HCT116 (cell line): Measurements from ENCODE around the gene CRIP2. TPM values are rescaled to one million over a fixed set of nuclear protein-coding genes. Genes with fewer than 3 reads are reported as not detected.

Source experiments
- ATAC-seq: fragments of 200-7000 bp; cut with Tn5 transposase; 2 replicates; pipeline ENCODE4 v1.9.1; 2020; ENCODE audit warnings: mild to moderate bottlenecking, moderate library complexity
- BruUV-seq: library from RNA; stranded (reverse); fragments of 400-500 nt; replicated peaks from 2 replicates; lab custom pipeline; 2021; lab: Mats Ljungman, UMichigan
- CTCF ChIA-PET: fragments of 300-600 bp; sonication (Branson Sonifier 250); formaldehyde crosslinking; loops from one replicate; lab custom pipeline; 2021; ENCODE audit warnings: antibody characterized with exemption; lab: Charles Lee
- POLR2A ChIA-PET: fragments of 300-600, 350-600 bp; sonication (Branson Sonifier 250); formaldehyde crosslinking; loops from one replicate; lab custom pipeline; 2021; ENCODE audit warnings: antibody characterized with exemption; lab: Charles Lee
- RAD21 ChIA-PET, 2 experiments: fragments of 300-600 bp; sonication (Branson Sonifier 250); formaldehyde crosslinking; loops; one replicate each; lab custom pipeline; 2023; ENCODE audit warnings: low total read pairs in 2 of 2; ENCODE audit not compliant: uncharacterized antibody in 2 of 2, unreplicated experiment in 2 of 2, low non-redundant PET in 1 of 2; lab: Charles Lee
- DNase-seq: peaks from one replicate; pipeline ENCODE4 v3.0.0-alpha.2; 2010; ENCODE audit warnings: low read depth, low spot score
- H2AFZ ChIP-seq: fragments of 200-600 bp; shearing (Covaris generic), sonication (generic); 2 replicates; pipeline ENCODE4 v1.6.1; 2017; ENCODE audit warnings: low read depth, mixed run types, mixed read lengths, antibody characterized with exemption, low read length; ENCODE audit not compliant: poor library complexity, severe bottlenecking
- H3K27ac ChIP-seq: 2 replicates; pipeline ENCODE4 v1.5.1; 2012; ENCODE audit warnings: low read depth, low read length
- H3K27me3 ChIP-seq: fragments of 200-600 bp; sonication (generic); 2 replicates; pipeline ENCODE4 v1.6.1; 2016; ENCODE audit warnings: mixed run types, low read length, mixed read lengths; ENCODE audit not compliant: insufficient read depth
- H3K36me3 ChIP-seq, 2 experiments: fragments of 200-500 bp in 1 of 2; fragments of 200-600 bp in 1 of 2; sonication (Bioruptor generic) in 1 of 2; sonication (generic) in 1 of 2; 2 replicates each; pipeline versions ENCODE4 v1.5.1 to v1.6.1; 2014 to 2016; ENCODE audit warnings: low read length in 2 of 2, inconsistent platforms in 1 of 2, mixed read lengths in 1 of 2, mixed run types in 1 of 2; ENCODE audit not compliant: insufficient read depth in 2 of 2, control insufficient read depth in 1 of 2
- H3K4me1 ChIP-seq, 2 experiments: fragments of 200-600 bp in 1 of 2; sonication (generic) in 1 of 2; 2 replicates each; pipeline versions ENCODE4 v1.5.1 to v1.6.1; 2012 to 2017; ENCODE audit warnings: low read length in 2 of 2, inconsistent platforms in 1 of 2, mild to moderate bottlenecking in 1 of 2, mixed read lengths in 1 of 2, mixed run types in 1 of 2, moderate library complexity in 1 of 2; ENCODE audit not compliant: insufficient read depth in 2 of 2, control insufficient read depth in 1 of 2
- H3K4me2 ChIP-seq: fragments of 200-600 bp; sonication (generic); 2 replicates; pipeline ENCODE4 v1.6.1; 2017; ENCODE audit warnings: mixed run types, low read length, mixed read lengths
- H3K4me3 ChIP-seq, 2 experiments: fragments of 200-600 bp in 1 of 2; sonication (generic) in 1 of 2; replicated peaks in 1 of 2; 2 replicates each; pipeline ENCODE4 v1.5.1; 2011 to 2016; ENCODE audit warnings: low read length in 2 of 2, control low read depth in 1 of 2, low read depth in 1 of 2, mild to moderate bottlenecking in 1 of 2, mixed read lengths in 1 of 2, mixed run types in 1 of 2
- H3K79me2 ChIP-seq: fragments of 200-600 bp; sonication (generic); 2 replicates; pipeline ENCODE4 v1.6.1; 2017; ENCODE audit warnings: mild to moderate bottlenecking, mixed run types, low read length, moderate library complexity, mixed read lengths; ENCODE audit not compliant: insufficient read depth
- H3K9ac ChIP-seq: fragments of 200-600 bp; sonication (generic); 2 replicates; pipeline ENCODE4 v1.6.1; 2016; ENCODE audit warnings: low read length, mixed read lengths
- H3K9me2 ChIP-seq: fragments of 200-600 bp; sonication (generic), shearing (Covaris generic); 2 replicates; pipeline ENCODE4 v1.6.1; 2017; ENCODE audit warnings: mixed run types, mild to moderate bottlenecking, moderate library complexity; ENCODE audit not compliant: insufficient read depth
- H3K9me3 ChIP-seq, 2 experiments: fragments of 200-500 bp in 1 of 2; fragments of 200-600 bp in 1 of 2; sonication (Bioruptor generic) in 1 of 2; sonication (generic) in 1 of 2; 2 replicates each; pipeline ENCODE4 v1.6.1; 2014 to 2017; ENCODE audit warnings: low read length in 2 of 2, mixed read lengths in 2 of 2, inconsistent platforms in 1 of 2, low read depth in 1 of 2, mild to moderate bottlenecking in 1 of 2, mixed run types in 1 of 2, moderate library complexity in 1 of 2; ENCODE audit not compliant: control insufficient read depth in 1 of 2, insufficient read depth in 1 of 2
- H4K20me1 ChIP-seq: fragments of 200-600 bp; sonication (generic), shearing (Covaris generic); 2 replicates; pipeline ENCODE4 v1.6.1; 2017; ENCODE audit warnings: mixed run types, mild to moderate bottlenecking, moderate library complexity; ENCODE audit not compliant: insufficient read depth
- CBX3 ChIP-seq: IDR thresholded peaks from 2 replicates; pipeline ENCODE4 v1.6.1; 2012; ENCODE audit warnings: low read depth
- EGR1 ChIP-seq: IDR thresholded peaks from 2 replicates; pipeline ENCODE4 v1.6.1; 2012; ENCODE audit warnings: low read depth
- EZH2 ChIP-seq: fragments of 200-600 bp; sonication (generic); IDR thresholded peaks from 2 replicates; pipeline ENCODE4 v1.6.1; 2017; ENCODE audit warnings: antibody characterized with exemption, mixed run types
- POLR2A ChIP-seq: IDR thresholded peaks from 2 replicates; pipeline ENCODE4 v1.7.0; 2011; ENCODE audit warnings: borderline replicate concordance; ENCODE audit not compliant: insufficient read depth, insufficient read length; ENCODE audit errors: extremely low read depth
- POLR2AphosphoS5 ChIP-seq: IDR thresholded peaks from 2 replicates; pipeline ENCODE4 v1.6.1; 2011; ENCODE audit warnings: mild to moderate bottlenecking, low read depth, low read length, moderate library complexity
- RAD21 ChIP-seq: IDR thresholded peaks from 2 replicates; pipeline ENCODE4 v1.6.1; 2012; ENCODE audit warnings: low read depth, mild to moderate bottlenecking
- SIN3A ChIP-seq: IDR thresholded peaks from 2 replicates; pipeline ENCODE4 v1.6.1; 2012; ENCODE audit warnings: low read depth
- SP1 ChIP-seq: IDR thresholded peaks from 2 replicates; pipeline ENCODE4 v1.6.1; 2012; ENCODE audit warnings: low read depth
- SRF ChIP-seq: IDR thresholded peaks from 2 replicates; pipeline ENCODE4 v1.6.1; 2012; ENCODE audit warnings: low read depth
- TCF7L2 ChIP-seq: IDR thresholded peaks from 2 replicates; pipeline ENCODE4 v1.7.0; 2011; ENCODE audit warnings: borderline replicate concordance, inconsistent platforms; ENCODE audit not compliant: insufficient read depth, insufficient read length; ENCODE audit errors: extremely low read depth
- ZFX ChIP-seq: fragments of 450-650 bp; IDR thresholded peaks from 2 replicates; pipeline ENCODE4 v1.6.1; 2017
- intact Hi-C: fragments of 100-400 bp; cut with micrococcal nuclease; formaldehyde crosslinking; loops from 2 replicates; pipeline ENCODE4 v1.10.0; 2022
- total RNA-seq: library from RNA; stranded (reverse); gene quantifications from one replicate; pipeline ENCODE4 v1.2.1, GENCODE V29; 2021; ENCODE audit not compliant: unreplicated experiment
- TF ChIP-seq, protein P1 (sequence below): IDR thresholded peaks from 2 replicates; pipeline ENCODE4 v1.6.1; 2012
- TF ChIP-seq, protein P2 (sequence below), 3 experiments: fragments of 200-600 bp in 1 of 3; sonication (generic) in 1 of 3; IDR thresholded peaks in 2 of 3; conservative IDR thresholded peaks in 1 of 3; 2 replicates each; pipeline ENCODE4 v1.5.1; 2012 to 2017; ENCODE audit warnings: low read depth in 2 of 3, low read length in 2 of 3, antibody characterized with exemption in 1 of 3, borderline replicate concordance in 1 of 3, control low read depth in 1 of 3, mild to moderate bottlenecking in 1 of 3, mixed read lengths in 1 of 3, mixed run types in 1 of 3, moderate library complexity in 1 of 3; ENCODE audit not compliant: insufficient read depth in 1 of 3
- TF ChIP-seq, protein P3 (sequence below): IDR thresholded peaks from 2 replicates; pipeline ENCODE4 v1.6.1; 2011; ENCODE audit warnings: mild to moderate bottlenecking, low read length, moderate library complexity; ENCODE audit not compliant: insufficient replicate concordance; ENCODE audit errors: extremely low read depth

The CRIP2 gene
- total RNA-seq, 1 experiment from 2014 or later = 31.1 TPM

DNA sequence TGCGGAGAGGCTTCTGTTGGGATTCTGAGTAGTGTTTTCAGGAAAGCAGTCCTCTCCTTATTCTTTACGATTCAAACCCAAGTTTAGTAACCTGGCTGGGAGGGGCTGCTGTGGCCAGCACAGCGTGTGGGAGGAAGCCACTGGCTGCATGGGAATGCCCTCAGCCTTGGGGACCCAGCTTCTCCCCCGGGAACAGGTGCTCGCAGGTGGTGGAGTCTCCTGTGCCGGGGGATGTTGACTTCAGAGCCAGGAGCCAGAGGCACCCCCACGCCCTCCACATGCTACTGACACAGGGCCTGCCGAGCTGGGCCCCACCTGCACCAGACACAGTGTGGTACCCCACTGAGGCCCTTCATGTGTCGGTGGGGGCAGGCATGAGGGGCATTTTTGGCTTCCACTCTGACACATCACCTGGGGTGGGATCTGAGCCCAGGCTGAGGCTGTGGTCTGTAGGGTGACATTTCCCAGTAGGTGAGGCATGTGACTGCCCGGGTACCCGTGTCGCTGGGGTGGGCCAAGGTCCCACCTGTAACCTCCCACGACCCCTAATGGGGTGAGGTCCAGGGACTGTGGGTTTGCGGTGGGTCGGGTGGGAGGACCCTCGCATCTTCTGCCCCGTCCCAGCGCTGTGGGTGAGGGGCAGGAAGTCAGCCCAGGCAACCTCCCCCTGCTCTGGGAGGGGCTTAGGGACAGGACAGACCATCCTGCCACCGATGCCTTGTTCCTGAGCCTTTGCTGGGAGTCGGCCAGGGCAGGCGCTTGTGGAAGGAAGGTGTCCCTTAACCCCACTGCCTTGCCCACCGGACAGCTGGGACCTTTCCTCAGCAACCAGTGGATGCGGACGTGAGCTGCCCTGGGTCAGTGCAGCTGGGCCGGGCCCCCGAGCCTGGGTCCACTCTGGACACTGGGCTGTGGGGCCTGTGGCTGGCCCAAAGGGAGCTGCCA lies 28.4 kb upstream of the CRIP2 start:
- DNase-seq = no peak

More for the DNA sequence above, 28.4 kb upstream of the CRIP2 start:
- no peak overlapping the region; the same call in 1 of the 2 replicates for H3K27ac ChIP-seq
- H4K20me1 ChIP-seq = no peaks in the 10 kb centered on the region
- BruUV-seq = no TSS peak
- ATAC-seq = no peak
- CTCF ChIA-PET = no interaction called here
- H3K4me2 ChIP-seq = no peak overlapping the region
- peaks cover 20% of the 10 kb centered on the region; the same call in 1 of the 2 replicates for H3K79me2 ChIP-seq
- H3K4me1 ChIP-seq = no peaks in the 10 kb centered on the region
- H3K36me3 ChIP-seq = peaks cover 5 to 17% of the 10 kb centered on the region in 2 experiments; a peak in 2 of 4 replicates
- H3K9me2 ChIP-seq = no peaks in the 10 kb centered on the region
- no peaks in the 10 kb centered on the region for H3K27me3 ChIP-seq
- intact Hi-C loops = no loop called here
- H2AFZ ChIP-seq = no peak overlapping the region
- H3K9me3 ChIP-seq = no peaks in the 10 kb centered on the region
- no peak overlapping the region for H3K4me3 ChIP-seq
- no peak overlapping the region for H3K9ac ChIP-seq
- POLR2A ChIA-PET = no interaction called here
- RAD21 ChIA-PET = no interaction called here
- TF ChIP-seq EZH2 (no peak), RAD21 (no peak), EGR1 (no peak), CBX3 (no peak), POLR2A (no peak), POLR2AphosphoS5 (no peak), SP1 (no peak), TCF7L2 (no peak), SRF (no peak), SIN3A (no peak), ZFX (no peak)
- TF ChIP-seq, protein P1, sequence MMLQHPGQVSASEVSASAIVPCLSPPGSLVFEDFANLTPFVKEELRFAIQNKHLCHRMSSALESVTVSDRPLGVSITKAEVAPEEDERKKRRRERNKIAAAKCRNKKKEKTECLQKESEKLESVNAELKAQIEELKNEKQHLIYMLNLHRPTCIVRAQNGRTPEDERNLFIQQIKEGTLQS = no peak
- TF ChIP-seq, protein P2, sequence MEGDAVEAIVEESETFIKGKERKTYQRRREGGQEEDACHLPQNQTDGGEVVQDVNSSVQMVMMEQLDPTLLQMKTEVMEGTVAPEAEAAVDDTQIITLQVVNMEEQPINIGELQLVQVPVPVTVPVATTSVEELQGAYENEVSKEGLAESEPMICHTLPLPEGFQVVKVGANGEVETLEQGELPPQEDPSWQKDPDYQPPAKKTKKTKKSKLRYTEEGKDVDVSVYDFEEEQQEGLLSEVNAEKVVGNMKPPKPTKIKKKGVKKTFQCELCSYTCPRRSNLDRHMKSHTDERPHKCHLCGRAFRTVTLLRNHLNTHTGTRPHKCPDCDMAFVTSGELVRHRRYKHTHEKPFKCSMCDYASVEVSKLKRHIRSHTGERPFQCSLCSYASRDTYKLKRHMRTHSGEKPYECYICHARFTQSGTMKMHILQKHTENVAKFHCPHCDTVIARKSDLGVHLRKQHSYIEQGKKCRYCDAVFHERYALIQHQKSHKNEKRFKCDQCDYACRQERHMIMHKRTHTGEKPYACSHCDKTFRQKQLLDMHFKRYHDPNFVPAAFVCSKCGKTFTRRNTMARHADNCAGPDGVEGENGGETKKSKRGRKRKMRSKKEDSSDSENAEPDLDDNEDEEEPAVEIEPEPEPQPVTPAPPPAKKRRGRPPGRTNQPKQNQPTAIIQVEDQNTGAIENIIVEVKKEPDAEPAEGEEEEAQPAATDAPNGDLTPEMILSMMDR (IDR thresholded peaks at IDR 0.05 in 2 of 3, conservative IDR thresholded peaks at IDR 0.05 in 1 of 3; ENCODE audit: borderline replicate concordance in 1 of 3, insufficient read depth in 1 of 3, low read depth in 2 of 3, low read length in 2 of 3) = no peak
- TF ChIP-seq, protein P3, sequence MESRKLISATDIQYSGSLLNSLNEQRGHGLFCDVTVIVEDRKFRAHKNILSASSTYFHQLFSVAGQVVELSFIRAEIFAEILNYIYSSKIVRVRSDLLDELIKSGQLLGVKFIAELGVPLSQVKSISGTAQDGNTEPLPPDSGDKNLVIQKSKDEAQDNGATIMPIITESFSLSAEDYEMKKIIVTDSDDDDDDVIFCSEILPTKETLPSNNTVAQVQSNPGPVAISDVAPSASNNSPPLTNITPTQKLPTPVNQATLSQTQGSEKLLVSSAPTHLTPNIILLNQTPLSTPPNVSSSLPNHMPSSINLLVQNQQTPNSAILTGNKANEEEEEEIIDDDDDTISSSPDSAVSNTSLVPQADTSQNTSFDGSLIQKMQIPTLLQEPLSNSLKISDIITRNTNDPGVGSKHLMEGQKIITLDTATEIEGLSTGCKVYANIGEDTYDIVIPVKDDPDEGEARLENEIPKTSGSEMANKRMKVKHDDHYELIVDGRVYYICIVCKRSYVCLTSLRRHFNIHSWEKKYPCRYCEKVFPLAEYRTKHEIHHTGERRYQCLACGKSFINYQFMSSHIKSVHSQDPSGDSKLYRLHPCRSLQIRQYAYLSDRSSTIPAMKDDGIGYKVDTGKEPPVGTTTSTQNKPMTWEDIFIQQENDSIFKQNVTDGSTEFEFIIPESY = no peak
- TF ChIP-seq, all 23 proteins: peak for 0
